ENCODE measurements around the gene GABRD. TPM values are rescaled to one million over a fixed set of nuclear protein-coding genes. Genes with fewer than 3 reads are reported as not detected.

Gene GABRD
- total RNA-seq, 1 experiment from 2014 or later = 15.6 TPM

- Histone ChIP-seq H3K9me2 (ENCODE audit: insufficient read depth) (no peaks in the 10 kb centered on the region), H2AFZ (ENCODE audit: low read depth, low read length, poor library complexity, severe bottlenecking) (no peak overlapping the region), H3K27ac (ENCODE audit: low read depth, low read length) (no peak overlapping the region), H4K20me1 (ENCODE audit: insufficient read depth) (no peaks in the 10 kb centered on the region), H3K36me3 (ENCODE audit: control insufficient read depth in 1 of 2, insufficient read depth in 2 of 2, low read length in 2 of 2) (no peaks in the 10 kb centered on the region), H3K4me1 (ENCODE audit: control insufficient read depth in 1 of 2, insufficient read depth in 2 of 2, low read length in 2 of 2) (peaks cover 0 to under 1% of the 10 kb centered on the region in 2 experiments; a peak in 1 of 4 replicates), H3K4me2 (ENCODE audit: low read length) (no peak overlapping the region), H3K79me2 (ENCODE audit: insufficient read depth, low read length) (no peaks in the 10 kb centered on the region), H3K27me3 (ENCODE audit: insufficient read depth, low read length) (no peaks in the 10 kb centered on the region), H3K4me3 (replicated peaks in 1 of 2; ENCODE audit: low read depth in 1 of 2, low read length in 2 of 2) (no peak overlapping the region), H3K9ac (ENCODE audit: low read length) (no peak overlapping the region), H3K9me3 (ENCODE audit: control insufficient read depth in 1 of 2, insufficient read depth in 1 of 2, low read depth in 1 of 2, low read length in 2 of 2) (no peaks in the 10 kb centered on the region)
- intact Hi-C loops (cut with micrococcal nuclease) = no loop called here
- no peak for DNase-seq (ENCODE audit: low read depth, low spot score)
- CTCF ChIA-PET = no interaction called here
- no peak for TF ChIP-seq CBX3 (IDR thresholded peaks at IDR 0.05; ENCODE audit: low read depth)
- BruUV-seq (replicated peaks) = no TSS peak
- POLR2A ChIA-PET = no interaction called here
- RAD21 ChIA-PET (ENCODE audit: low non-redundant PET in 1 of 2, low total read pairs in 2 of 2, uncharacterized antibody in 2 of 2, unreplicated experiment in 2 of 2) = no interaction called here
- no peak for ATAC-seq
Observed at GRCh38 chr1:1982379-1983232, 36.5 kb upstream of the GABRD start.

- intact Hi-C loops (cut with micrococcal nuclease) = no loop called here
- ATAC-seq = no peak
- TF ChIP-seq POLR2A (IDR thresholded peaks at IDR 0.05; ENCODE audit: borderline replicate concordance, extremely low read depth, insufficient read depth, insufficient read length) = no peak
- no peak for TF ChIP-seq REST (IDR thresholded peaks at IDR 0.05; ENCODE audit: low read depth)
- TF ChIP-seq SIN3A (IDR thresholded peaks at IDR 0.05; ENCODE audit: low read depth) = no peak
- no peak for TF ChIP-seq ELF1 (IDR thresholded peaks at IDR 0.05; ENCODE audit: borderline replicate concordance, low read depth)
- no peak for TF ChIP-seq YY1 (IDR thresholded peaks at IDR 0.05; ENCODE audit: extremely low read depth, insufficient replicate concordance, low read depth, low read length)
- TF ChIP-seq POLR2AphosphoS5 (IDR thresholded peaks at IDR 0.05; ENCODE audit: low read depth, low read length) = no peak
- no peak for TF ChIP-seq SP1 (IDR thresholded peaks at IDR 0.05; ENCODE audit: low read depth)
- TF ChIP-seq CBX3 (IDR thresholded peaks at IDR 0.05; ENCODE audit: low read depth) = no peak
- TF ChIP-seq RAD21 (IDR thresholded peaks at IDR 0.05; ENCODE audit: low read depth) = no peak
- TF ChIP-seq, protein P1, sequence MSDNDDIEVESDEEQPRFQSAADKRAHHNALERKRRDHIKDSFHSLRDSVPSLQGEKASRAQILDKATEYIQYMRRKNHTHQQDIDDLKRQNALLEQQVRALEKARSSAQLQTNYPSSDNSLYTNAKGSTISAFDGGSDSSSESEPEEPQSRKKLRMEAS (IDR thresholded peaks at IDR 0.05) = no peak
- TF ChIP-seq, protein P2, sequence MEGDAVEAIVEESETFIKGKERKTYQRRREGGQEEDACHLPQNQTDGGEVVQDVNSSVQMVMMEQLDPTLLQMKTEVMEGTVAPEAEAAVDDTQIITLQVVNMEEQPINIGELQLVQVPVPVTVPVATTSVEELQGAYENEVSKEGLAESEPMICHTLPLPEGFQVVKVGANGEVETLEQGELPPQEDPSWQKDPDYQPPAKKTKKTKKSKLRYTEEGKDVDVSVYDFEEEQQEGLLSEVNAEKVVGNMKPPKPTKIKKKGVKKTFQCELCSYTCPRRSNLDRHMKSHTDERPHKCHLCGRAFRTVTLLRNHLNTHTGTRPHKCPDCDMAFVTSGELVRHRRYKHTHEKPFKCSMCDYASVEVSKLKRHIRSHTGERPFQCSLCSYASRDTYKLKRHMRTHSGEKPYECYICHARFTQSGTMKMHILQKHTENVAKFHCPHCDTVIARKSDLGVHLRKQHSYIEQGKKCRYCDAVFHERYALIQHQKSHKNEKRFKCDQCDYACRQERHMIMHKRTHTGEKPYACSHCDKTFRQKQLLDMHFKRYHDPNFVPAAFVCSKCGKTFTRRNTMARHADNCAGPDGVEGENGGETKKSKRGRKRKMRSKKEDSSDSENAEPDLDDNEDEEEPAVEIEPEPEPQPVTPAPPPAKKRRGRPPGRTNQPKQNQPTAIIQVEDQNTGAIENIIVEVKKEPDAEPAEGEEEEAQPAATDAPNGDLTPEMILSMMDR (IDR thresholded peaks at IDR 0.05 in 2 of 3, conservative IDR thresholded peaks at IDR 0.05 in 1 of 3; ENCODE audit: borderline replicate concordance in 1 of 3, insufficient read depth in 1 of 3, low read depth in 2 of 3, low read length in 2 of 3) = no peak
- TF ChIP-seq ATF3 (IDR thresholded peaks at IDR 0.05) = no peak
- no peak for TF ChIP-seq CEBPB (IDR thresholded peaks at IDR 0.05; ENCODE audit: low read depth)
Observed at GRCh38 chr1:1984560-1985070, 34.5 kb upstream of the GABRD start.

More at GRCh38 chr1:1984560-1985070, 34.5 kb upstream of the GABRD start:
- H4K20me1 ChIP-seq (ENCODE audit: insufficient read depth) = no peaks in the 10 kb centered on the region
- no TSS peak for BruUV-seq (replicated peaks)
- H3K36me3 ChIP-seq (ENCODE audit: control insufficient read depth in 1 of 2, insufficient read depth in 2 of 2, low read length in 2 of 2) = no peaks in the 10 kb centered on the region
- no peaks in the 10 kb centered on the region for H3K79me2 ChIP-seq (ENCODE audit: insufficient read depth, low read length)
- ChIA-PET CTCF (no interaction called here), RAD21 (ENCODE audit: low non-redundant PET in 1 of 2, low total read pairs in 2 of 2, uncharacterized antibody in 2 of 2, unreplicated experiment in 2 of 2) (no interaction called here), POLR2A (no interaction called here)
- no peaks in the 10 kb centered on the region for H3K9me3 ChIP-seq (ENCODE audit: control insufficient read depth in 1 of 2, insufficient read depth in 1 of 2, low read depth in 1 of 2, low read length in 2 of 2)
- no peaks in the 10 kb centered on the region for H3K9me2 ChIP-seq (ENCODE audit: insufficient read depth)
- no peak overlapping the region for H3K27ac ChIP-seq (ENCODE audit: low read depth, low read length)
- no peak overlapping the region for H3K4me2 ChIP-seq (ENCODE audit: low read length)
- DNase-seq (ENCODE audit: low read depth, low spot score) = no peak
- no peak overlapping the region for H2AFZ ChIP-seq (ENCODE audit: low read depth, low read length, poor library complexity, severe bottlenecking)
- no peaks in the 10 kb centered on the region for H3K27me3 ChIP-seq (ENCODE audit: insufficient read depth, low read length)
- no peaks in the 10 kb centered on the region for H3K4me1 ChIP-seq (ENCODE audit: control insufficient read depth in 1 of 2, insufficient read depth in 2 of 2, low read length in 2 of 2)
- no peak overlapping the region for H3K9ac ChIP-seq (ENCODE audit: low read length)
- no peak overlapping the region for H3K4me3 ChIP-seq (replicated peaks in 1 of 2; ENCODE audit: low read depth in 1 of 2, low read length in 2 of 2)
